HL-60 (cell line): ENCODE measurements around the gene RELT.

Experiments
- DNase-seq, 2 experiments: peaks; one replicate each; pipeline ENCODE4 v3.0.0-alpha.2; 2010 to 2020; ENCODE audit warnings: low read depth in 1 of 2, low spot score in 1 of 2
- H3K27ac ChIP-seq: fragments of 250-450 bp; sonication (Bioruptor Pico); replicated peaks from 2 replicates; pipeline ENCODE4 v1.5.1; 2020; ENCODE audit warnings: mild to moderate bottlenecking, moderate library complexity
- H3K27me3 ChIP-seq: fragments of 250-450 bp; sonication (Bioruptor Pico); 2 replicates; pipeline ENCODE4 v1.5.1; 2021; ENCODE audit warnings: mild to moderate bottlenecking, moderate library complexity; ENCODE audit not compliant: insufficient read depth, poor library complexity, severe bottlenecking
- H3K4me3 ChIP-seq: replicated peaks from 2 replicates; pipeline ENCODE4 v1.5.1; 2011; ENCODE audit warnings: mild to moderate bottlenecking, control low read depth, low read length; ENCODE audit not compliant: insufficient read depth
- CTCF ChIP-seq: IDR thresholded peaks from one replicate; pipeline ENCODE4 v1.5.1; 2011; ENCODE audit warnings: low read length, control low read depth, inconsistent platforms; ENCODE audit not compliant: insufficient read depth
- GABPA ChIP-seq: IDR thresholded peaks from 2 replicates; pipeline ENCODE4 v1.6.1; 2012; ENCODE audit warnings: low read depth
- POLR2AphosphoS5 ChIP-seq: IDR thresholded peaks from 2 replicates; pipeline ENCODE4 v1.6.1; 2012; ENCODE audit warnings: low read depth
- REST ChIP-seq: IDR thresholded peaks from 2 replicates; pipeline ENCODE4 v1.6.1; 2012; ENCODE audit warnings: low read depth; ENCODE audit not compliant: insufficient replicate concordance
- SPI1 ChIP-seq: IDR thresholded peaks from 2 replicates; pipeline ENCODE4 v1.6.1; 2012; ENCODE audit warnings: low read depth, mild to moderate bottlenecking, borderline replicate concordance

RELT gene

GRCh38 chr11:73446766-73447165, 70.6 kb downstream of the RELT start:
- H3K27me3 ChIP-seq: no peaks in the 10 kb centered on the region
- TF ChIP-seq GABPA (no peak), SPI1 (no peak), REST (no peak), CTCF (no peak), POLR2AphosphoS5 (no peak)
- no peak overlapping the region for H3K4me3 ChIP-seq
- DNase-seq: no peak
- H3K27ac ChIP-seq: no peak overlapping the region
